Neural cell (in vitro differentiated cells): ENCODE measurements around the gene POU4F2. TPM values are rescaled to one million over a fixed set of nuclear protein-coding genes. Genes with fewer than 3 reads are reported as not detected.
A peak's percentile ranks its signal among the peaks of the same experiment; 100 is the strongest.

ENCODE experiments used
- H2AFZ ChIP-seq: fragments of 200-600, 300-800 bp; sonication (generic), shearing (Covaris generic); 2 replicates; pipeline ENCODE4 v1.6.0; 2014; ENCODE audit warnings: low read depth, mild to moderate bottlenecking, antibody characterized with exemption, low read length, moderate library complexity
- H3F3A ChIP-seq: fragments of 200-600 bp; shearing (Covaris generic); 2 replicates; pipeline ENCODE4 v1.6.1; 2016; ENCODE audit warnings: mild to moderate bottlenecking, moderate library complexity, mixed read lengths, antibody characterized with exemption, low read length; ENCODE audit not compliant: insufficient read depth, poor library complexity, severe bottlenecking
- H3K27ac ChIP-seq: fragments of 200-600, 300-800 bp; sonication (generic), shearing (Covaris generic); 2 replicates; pipeline ENCODE4 v1.5.1; 2014; ENCODE audit warnings: mild to moderate bottlenecking, low read length, moderate library complexity
- H3K27me3 ChIP-seq: fragments of 300-800, 200-600 bp; sonication (generic), shearing (Covaris generic); 2 replicates; pipeline ENCODE4 v1.6.0; 2014; ENCODE audit warnings: mild to moderate bottlenecking, low read depth, low read length, moderate library complexity; ENCODE audit not compliant: insufficient read depth
- H3K36me3 ChIP-seq: fragments of 300-800, 200-600 bp; sonication (generic), shearing (Covaris generic); 2 replicates; pipeline ENCODE4 v1.5.1; 2014; ENCODE audit warnings: mild to moderate bottlenecking, antibody characterized with exemption, low read length, moderate library complexity; ENCODE audit not compliant: insufficient read depth
- H3K4me2 ChIP-seq: fragments of 300-800, 200-600 bp; sonication (generic), shearing (Covaris generic); 2 replicates; pipeline ENCODE4 v1.6.0; 2014; ENCODE audit warnings: mild to moderate bottlenecking, low read length
- H3K4me3 ChIP-seq: fragments of 300-800, 200-600 bp; sonication (generic), shearing (Covaris generic); 2 replicates; pipeline ENCODE4 v1.5.1; 2014; ENCODE audit warnings: mild to moderate bottlenecking, low read length, moderate library complexity
- H3K79me2 ChIP-seq: fragments of 200-600 bp; shearing (Covaris generic); replicated peaks from 2 replicates; pipeline ENCODE4 v1.6.0; 2014; ENCODE audit warnings: mild to moderate bottlenecking, low read length, moderate library complexity; ENCODE audit not compliant: insufficient read depth
- H3K9ac ChIP-seq: fragments of 300-800, 200-600 bp; sonication (generic), shearing (Covaris generic); 2 replicates; pipeline ENCODE4 v1.6.1; 2016; ENCODE audit warnings: mild to moderate bottlenecking, low read length, mixed read lengths
- H3K9me2 ChIP-seq: fragments of 200-600 bp; shearing (Covaris generic); 2 replicates; pipeline ENCODE4 v1.6.1; 2016; ENCODE audit warnings: mild to moderate bottlenecking, low read length, mixed read lengths; ENCODE audit not compliant: insufficient read depth
- H3K9me3 ChIP-seq: fragments of 200-600, 300-800 bp; sonication (generic), shearing (Covaris generic); 2 replicates; pipeline ENCODE4 v1.6.1; 2016; ENCODE audit warnings: mild to moderate bottlenecking, mixed run types, low read length, moderate library complexity, mixed read lengths
- H4K20me1 ChIP-seq: fragments of 200-600 bp; shearing (Covaris generic); 2 replicates; pipeline ENCODE4 v1.6.1; 2016; ENCODE audit warnings: mild to moderate bottlenecking, mixed run types; ENCODE audit not compliant: insufficient read depth
- CTCF ChIP-seq: fragments of 450-650 bp; IDR thresholded peaks from 2 replicates; pipeline ENCODE4 v1.5.1; 2014; ENCODE audit warnings: antibody characterized with exemption, mild to moderate bottlenecking, moderate library complexity; ENCODE audit not compliant: poor library complexity, severe bottlenecking
- EP300 ChIP-seq: fragments of 450-650 bp; conservative IDR thresholded peaks from 2 replicates; pipeline ENCODE4 v1.6.1; 2014; ENCODE audit warnings: antibody characterized with exemption, mild to moderate bottlenecking, moderate library complexity; ENCODE audit not compliant: poor library complexity, severe bottlenecking
- EZH2 ChIP-seq: fragments of 200-600, 300-800 bp; shearing (Covaris generic), sonication (generic); IDR thresholded peaks from 2 replicates; pipeline ENCODE4 v1.6.1; 2014; ENCODE audit warnings: antibody characterized with exemption, low read length, borderline replicate concordance, mild to moderate bottlenecking; ENCODE audit not compliant: insufficient read depth, poor library complexity, severe bottlenecking
- MXI1 ChIP-seq: fragments of 450-650 bp; conservative IDR thresholded peaks from 2 replicates; pipeline ENCODE4 v1.6.1; 2014; ENCODE audit warnings: antibody characterized with exemption, mild to moderate bottlenecking; ENCODE audit not compliant: poor library complexity, severe bottlenecking
- POLR2AphosphoS5 ChIP-seq: IDR thresholded peaks from 2 replicates; pipeline ENCODE4 v1.6.1; 2012
- RAD21 ChIP-seq: fragments of 450-650 bp; conservative IDR thresholded peaks from 2 replicates; pipeline ENCODE4 v1.6.1; 2014; ENCODE audit warnings: antibody characterized with exemption, mild to moderate bottlenecking, moderate library complexity
- SMC3 ChIP-seq: fragments of 450-650 bp; conservative IDR thresholded peaks from 2 replicates; pipeline ENCODE4 v1.6.1; 2014; ENCODE audit warnings: antibody characterized with exemption, mild to moderate bottlenecking, moderate library complexity; ENCODE audit not compliant: poor library complexity
- TAF1 ChIP-seq: IDR thresholded peaks from 2 replicates; pipeline ENCODE4 v1.6.1; 2012; ENCODE audit warnings: low read depth
- polyA plus RNA-seq: library from polyadenylated mRNA; depleted of rRNA; stranded (reverse); fragments of >200 nt; gene quantifications from 2 replicates; pipeline ENCODE4 v1.2.3, GENCODE V29; 2014
- TF ChIP-seq, protein P1 (sequence below): IDR thresholded peaks from 2 replicates; pipeline ENCODE4 v1.6.1; 2012; ENCODE audit warnings: borderline replicate concordance

POU4F2 gene
- polyA plus RNA-seq, 1 donor from 2014 or later, result not detected

GRCh38 chr4:146646593-146647325, 8.1 kb downstream of the POU4F2 start:
- no peaks in the 10 kb centered on the region for H3K79me2 ChIP-seq
- H3K9me2 ChIP-seq, result no peaks in the 10 kb centered on the region
- TF ChIP-seq CTCF (no peak), POLR2AphosphoS5 (peak; percentile 63), MXI1 (no peak)
- TF ChIP-seq, protein P1, sequence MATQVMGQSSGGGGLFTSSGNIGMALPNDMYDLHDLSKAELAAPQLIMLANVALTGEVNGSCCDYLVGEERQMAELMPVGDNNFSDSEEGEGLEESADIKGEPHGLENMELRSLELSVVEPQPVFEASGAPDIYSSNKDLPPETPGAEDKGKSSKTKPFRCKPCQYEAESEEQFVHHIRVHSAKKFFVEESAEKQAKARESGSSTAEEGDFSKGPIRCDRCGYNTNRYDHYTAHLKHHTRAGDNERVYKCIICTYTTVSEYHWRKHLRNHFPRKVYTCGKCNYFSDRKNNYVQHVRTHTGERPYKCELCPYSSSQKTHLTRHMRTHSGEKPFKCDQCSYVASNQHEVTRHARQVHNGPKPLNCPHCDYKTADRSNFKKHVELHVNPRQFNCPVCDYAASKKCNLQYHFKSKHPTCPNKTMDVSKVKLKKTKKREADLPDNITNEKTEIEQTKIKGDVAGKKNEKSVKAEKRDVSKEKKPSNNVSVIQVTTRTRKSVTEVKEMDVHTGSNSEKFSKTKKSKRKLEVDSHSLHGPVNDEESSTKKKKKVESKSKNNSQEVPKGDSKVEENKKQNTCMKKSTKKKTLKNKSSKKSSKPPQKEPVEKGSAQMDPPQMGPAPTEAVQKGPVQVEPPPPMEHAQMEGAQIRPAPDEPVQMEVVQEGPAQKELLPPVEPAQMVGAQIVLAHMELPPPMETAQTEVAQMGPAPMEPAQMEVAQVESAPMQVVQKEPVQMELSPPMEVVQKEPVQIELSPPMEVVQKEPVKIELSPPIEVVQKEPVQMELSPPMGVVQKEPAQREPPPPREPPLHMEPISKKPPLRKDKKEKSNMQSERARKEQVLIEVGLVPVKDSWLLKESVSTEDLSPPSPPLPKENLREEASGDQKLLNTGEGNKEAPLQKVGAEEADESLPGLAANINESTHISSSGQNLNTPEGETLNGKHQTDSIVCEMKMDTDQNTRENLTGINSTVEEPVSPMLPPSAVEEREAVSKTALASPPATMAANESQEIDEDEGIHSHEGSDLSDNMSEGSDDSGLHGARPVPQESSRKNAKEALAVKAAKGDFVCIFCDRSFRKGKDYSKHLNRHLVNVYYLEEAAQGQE, result no peak
- H4K20me1 ChIP-seq, result no peaks in the 10 kb centered on the region
- H3K4me3 ChIP-seq, result no peak overlapping the region
- no peaks in the 10 kb centered on the region for H3K9me3 ChIP-seq
- H2AFZ ChIP-seq, result no peak overlapping the region
- peaks cover 100% of the 10 kb centered on the region for H3K27me3 ChIP-seq
- no peak overlapping the region for H3K27ac ChIP-seq
- no peaks in the 10 kb centered on the region for H3F3A ChIP-seq
- no peak overlapping the region for H3K9ac ChIP-seq
- H3K4me2 ChIP-seq, result no peak overlapping the region
- H3K36me3 ChIP-seq, result no peaks in the 10 kb centered on the region

DNA sequence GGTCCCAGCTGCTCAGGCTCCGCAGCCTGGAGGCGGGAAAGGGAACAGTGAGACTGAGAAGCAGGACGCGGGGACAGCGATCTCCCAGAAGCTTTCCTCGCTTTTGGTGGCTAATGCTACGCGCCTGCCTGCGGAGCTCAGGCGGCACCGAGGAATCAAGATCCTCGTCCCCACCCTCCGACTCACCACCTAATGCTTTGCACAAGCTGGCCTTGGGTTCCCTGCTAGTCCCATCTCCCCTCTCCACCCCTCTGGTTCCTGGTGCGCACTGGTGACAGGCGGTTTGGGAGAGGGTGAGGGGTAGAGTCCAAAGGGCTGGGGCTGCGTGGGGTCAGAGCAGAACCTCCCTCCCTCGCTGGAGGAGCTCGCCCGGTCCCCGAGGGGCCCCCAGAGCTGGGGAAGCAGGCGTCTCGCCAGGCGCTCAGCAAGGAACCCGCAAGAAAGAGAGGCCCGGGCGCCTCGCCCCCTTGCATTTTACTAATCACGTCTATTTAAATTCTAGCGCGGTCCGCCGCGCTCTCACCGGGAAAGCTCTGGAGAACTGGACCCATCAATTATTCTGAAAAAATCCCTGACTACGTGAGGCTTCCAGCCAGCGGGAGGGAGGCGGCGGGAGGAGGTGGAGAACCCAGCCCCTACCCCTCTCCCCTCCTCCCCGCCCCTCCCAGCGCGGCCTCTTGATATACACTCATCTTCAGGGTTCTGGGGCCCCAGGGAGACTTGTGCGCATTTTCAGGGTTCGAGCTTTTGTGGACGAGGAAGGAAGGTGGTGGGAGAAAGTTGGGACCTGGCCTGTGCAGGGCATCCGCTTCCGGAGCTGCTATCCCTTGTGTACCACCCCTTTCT, 9.1 kb downstream of the POU4F2 start:
- Histone ChIP-seq H4K20me1 (no peaks in the 10 kb centered on the region), H3K4me3 (no peak overlapping the region), H3K9me2 (no peaks in the 10 kb centered on the region), H3F3A (no peaks in the 10 kb centered on the region), H2AFZ (no peak overlapping the region), H3K4me2 (no peak overlapping the region), H3K36me3 (no peaks in the 10 kb centered on the region), H3K9ac (no peak overlapping the region), H3K9me3 (no peaks in the 10 kb centered on the region), H3K79me2 (no peaks in the 10 kb centered on the region), H3K27me3 (peaks cover 100% of the 10 kb centered on the region), H3K27ac (no peak overlapping the region)
- TF ChIP-seq POLR2AphosphoS5 (peak; percentile 2), EZH2 (peak; percentile 41), TAF1 (no peak), RAD21 (no peak), MXI1 (no peak), EP300 (no peak), SMC3 (no peak), CTCF (no peak)
- TF ChIP-seq, protein P1, result no peak
